K562 (cell line): ENCODE data around the gene PLAAT5. TPM values are rescaled to one million over a fixed set of nuclear protein-coding genes. Genes with fewer than 3 reads are reported as not detected.

Source experiments
- CBX8 ChIP-seq: fragments of 200-600 bp; sonication (generic); IDR thresholded peaks from 2 replicates; pipeline ENCODE4 v1.6.1; 2012; ENCODE audit warnings: borderline replicate concordance, mixed run types, low read depth, mild to moderate bottlenecking, moderate library complexity, mixed read lengths, low read length, control low read depth, inconsistent platforms; ENCODE audit not compliant: poor library complexity, severe bottlenecking; ENCODE audit errors: extremely low read depth
- CHD7 ChIP-seq: fragments of 200-600 bp; sonication (generic); IDR thresholded peaks from one replicate; pipeline ENCODE4 v1.6.1; 2012; ENCODE audit warnings: mild to moderate bottlenecking, low read depth, low read length, inconsistent platforms
- CREBBP ChIP-seq: IDR thresholded peaks from one replicate; pipeline ENCODE4 v1.6.1; 2012; ENCODE audit warnings: low read depth, mild to moderate bottlenecking, control low read depth, inconsistent platforms, low read length
- MYBL2 ChIP-seq, 2 experiments: fragments of 450-650 bp in 1 of 2; sonication (generic) in 1 of 2; formaldehyde crosslinking in 1 of 2; IDR thresholded peaks; 2 replicates each; pipeline versions ENCODE4 v1.6.1 to v1.8.1; 2017 to 2022; ENCODE audit warnings: borderline replicate concordance in 1 of 2, inconsistent platforms in 1 of 2, low read depth in 1 of 2, mild to moderate bottlenecking in 1 of 2, missing genetic modification reagents in 1 of 2, moderate library complexity in 1 of 2
- NFATC3 ChIP-seq: fragments of 450-650 bp; IDR thresholded peaks from 2 replicates; pipeline ENCODE4 v1.6.1; 2017; ENCODE audit warnings: mild to moderate bottlenecking
- RBM15 ChIP-seq: fragments of 200-400 bp; formaldehyde crosslinking; IDR thresholded peaks from 2 replicates; pipeline ENCODE4 v1.6.1; 2018; ENCODE audit warnings: mild to moderate bottlenecking, low read length, moderate library complexity; ENCODE audit not compliant: insufficient read depth
- RUNX1 ChIP-seq: sonication (generic); IDR thresholded peaks from 2 replicates; pipeline ENCODE4 v1.6.1; 2016; ENCODE audit warnings: antibody characterized with exemption, low read depth
- ZNF589 ChIP-seq: fragments of 200-800 bp; sonication (Bioruptor generic); IDR thresholded peaks from 2 replicates; pipeline ENCODE4 v1.6.1; 2016; ENCODE audit warnings: low read depth, missing genetic modification characterization, missing compliant biosample characterization
- polyA plus RNA-seq, 8 experiments: library from polyadenylated mRNA; depleted of rRNA in 4 of 8; stranded (reverse) in 5 of 8; unstranded in 3 of 8; fragments of >200 nt; fragmentation: Nextera tagmentation in 2 of 8; fragmentation: Illumina TruSeq in 1 of 8; extraction: Ambion mirVana in 2 of 8; extraction: Trizol in 1 of 8; gene quantifications; 2 replicates each; pipeline versions ENCODE4 v1.2.1 to v1.2.3, GENCODE V29; 2011 to 2014; ENCODE audit warnings: inconsistent platforms in 1 of 8, missing spikeins in 1 of 8
- total RNA-seq, 7 experiments: library from RNA; depleted of rRNA in 6 of 7; stranded (reverse); fragments of >200 nt in 6 of 7; fragmentation: Illumina TruSeq in 2 of 7; extraction: Trizol in 2 of 7; gene quantifications; 2 replicates each; pipeline versions ENCODE4 v1.2.1 to v1.2.3, GENCODE V29; 2011 to 2021; ENCODE audit warnings: low replicate concordance in 1 of 7
- TF ChIP-seq, protein P1 (sequence below): fragments of 250-450 bp; sonication (Bioruptor Pico); IDR thresholded peaks from 2 replicates; pipeline ENCODE4 v1.8.0; 2021; ENCODE audit warnings: mild to moderate bottlenecking, moderate library complexity

The PLAAT5 gene
- total and polyA plus RNA-seq, 9 of the 15 experiments (the other 6 are each of a cell fraction or from before 2014, with no cell fraction given) = not detected

DNA sequence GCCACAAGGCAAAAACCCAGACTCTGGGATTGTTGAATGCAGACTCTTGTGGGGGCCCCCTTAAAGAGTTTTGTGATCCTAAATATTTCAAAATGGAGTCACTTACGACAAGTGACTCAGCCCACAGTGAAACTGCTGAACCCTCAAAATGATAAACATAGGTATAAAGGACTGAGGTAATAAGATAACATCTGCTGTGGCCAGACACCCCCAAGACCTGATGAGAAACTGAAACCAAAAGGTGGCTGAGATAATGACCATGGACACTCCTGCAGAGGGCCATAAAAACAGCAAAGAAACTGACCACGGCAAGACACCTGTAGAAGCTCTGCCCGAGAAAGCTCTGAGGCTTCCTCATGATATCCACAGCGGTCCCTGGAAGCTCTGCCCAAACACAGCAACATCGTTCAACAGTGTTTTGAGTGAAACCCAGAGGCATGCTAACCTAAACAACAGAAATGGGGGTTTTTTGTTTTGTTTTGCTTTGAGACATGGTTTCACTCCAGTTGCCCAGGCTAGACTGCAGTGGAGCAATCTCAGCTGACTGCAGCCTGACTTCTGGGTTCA, 44.0 kb upstream of the PLAAT5 start (continued):
- TF ChIP-seq NFATC3 (no peak), RBM15 (no peak), CREBBP (no peak), ZNF589 (CRISPR knock-in tag) (peak; percentile 100), CHD7 (no peak), RUNX1 (no peak), MYBL2 (IDR thresholded peaks at IDR 0.05; ENCODE audit: low read depth) (no peak), MYBL2 (CRISPR knock-in tag; IDR thresholded peaks at IDR 0.05; ENCODE audit: borderline replicate concordance) (no peak), CBX8 (no peak)
- TF ChIP-seq, protein P1, sequence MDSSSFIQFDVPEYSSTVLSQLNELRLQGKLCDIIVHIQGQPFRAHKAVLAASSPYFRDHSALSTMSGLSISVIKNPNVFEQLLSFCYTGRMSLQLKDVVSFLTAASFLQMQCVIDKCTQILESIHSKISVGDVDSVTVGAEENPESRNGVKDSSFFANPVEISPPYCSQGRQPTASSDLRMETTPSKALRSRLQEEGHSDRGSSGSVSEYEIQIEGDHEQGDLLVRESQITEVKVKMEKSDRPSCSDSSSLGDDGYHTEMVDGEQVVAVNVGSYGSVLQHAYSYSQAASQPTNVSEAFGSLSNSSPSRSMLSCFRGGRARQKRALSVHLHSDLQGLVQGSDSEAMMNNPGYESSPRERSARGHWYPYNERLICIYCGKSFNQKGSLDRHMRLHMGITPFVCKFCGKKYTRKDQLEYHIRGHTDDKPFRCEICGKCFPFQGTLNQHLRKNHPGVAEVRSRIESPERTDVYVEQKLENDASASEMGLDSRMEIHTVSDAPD (CRISPR knock-in tag) = peak; percentile 94
